Loucy (cell line): ENCODE data around the gene NTPCR.

Source experiments
- H2AFZ ChIP-seq: fragments of 200-600 bp; sonication (generic); 2 replicates; pipeline ENCODE4 v1.6.0; 2016; ENCODE audit warnings: antibody characterized with exemption, mild to moderate bottlenecking, low read length, moderate library complexity
- H3F3A ChIP-seq: fragments of 200-600 bp; 2 replicates; pipeline ENCODE4 v1.6.0; 2016; ENCODE audit warnings: antibody characterized with exemption, low read depth, mild to moderate bottlenecking
- H3K27me3 ChIP-seq: fragments of 200-600 bp; sonication (generic); 2 replicates; pipeline ENCODE4 v1.6.1; 2014; ENCODE audit warnings: low read length, mild to moderate bottlenecking; ENCODE audit not compliant: insufficient read depth, poor library complexity, severe bottlenecking
- H3K36me3 ChIP-seq: fragments of 200-600 bp; sonication (generic); 2 replicates; pipeline ENCODE4 v1.6.1; 2016; ENCODE audit warnings: low read length; ENCODE audit not compliant: insufficient read depth
- H3K4me1 ChIP-seq: fragments of 200-600 bp; sonication (generic); 2 replicates; pipeline ENCODE4 v1.5.1; 2014; ENCODE audit warnings: low read length, mild to moderate bottlenecking; ENCODE audit not compliant: insufficient read depth, poor library complexity, severe bottlenecking
- H3K4me2 ChIP-seq: fragments of 200-600 bp; sonication (generic); 2 replicates; pipeline ENCODE4 v1.6.0; 2014; ENCODE audit warnings: antibody characterized with exemption, low read length, low read depth, mild to moderate bottlenecking; ENCODE audit not compliant: poor library complexity, severe bottlenecking
- H3K4me3 ChIP-seq: fragments of 200-600 bp; sonication (generic); 2 replicates; pipeline ENCODE4 v1.5.1; 2014; ENCODE audit warnings: low read length, mild to moderate bottlenecking, mixed read lengths; ENCODE audit not compliant: poor library complexity, severe bottlenecking
- H3K79me2 ChIP-seq: fragments of 200-600 bp; sonication (generic); 2 replicates; pipeline ENCODE4 v1.6.1; 2014; ENCODE audit warnings: low read length; ENCODE audit not compliant: insufficient read depth
- H3K9ac ChIP-seq: fragments of 200-600 bp; sonication (generic); 2 replicates; pipeline ENCODE4 v1.6.0; 2014; ENCODE audit warnings: mild to moderate bottlenecking, low read depth, low read length, moderate library complexity; ENCODE audit not compliant: poor library complexity, severe bottlenecking
- H3K9me2 ChIP-seq: fragments of 200-600 bp; sonication (generic); replicated peaks from 2 replicates; pipeline ENCODE4 v1.6.1; 2016; ENCODE audit warnings: low read depth, low read length, mixed read lengths
- H3K9me3 ChIP-seq: fragments of 200-600 bp; sonication (generic); 2 replicates; pipeline ENCODE4 v1.6.1; 2014; ENCODE audit warnings: mild to moderate bottlenecking, antibody characterized with exemption, low read length, low read depth; ENCODE audit not compliant: insufficient read depth
- H4K20me1 ChIP-seq: fragments of 200-600 bp; sonication (generic); 2 replicates; pipeline ENCODE4 v1.6.0; 2014; ENCODE audit warnings: antibody characterized with exemption, low read length, mild to moderate bottlenecking; ENCODE audit not compliant: insufficient read depth, poor library complexity, severe bottlenecking
- EZH2phosphoT487 ChIP-seq: fragments of 200-600 bp; IDR thresholded peaks from 2 replicates; pipeline ENCODE4 v1.6.1; 2018; ENCODE audit warnings: antibody characterized with exemption, mild to moderate bottlenecking, moderate library complexity, borderline replicate concordance
- TF ChIP-seq, protein P1 (sequence below): fragments of 200-600 bp; sonication (generic); conservative IDR thresholded peaks from 2 replicates; pipeline ENCODE4 v1.5.1; 2014; ENCODE audit warnings: mild to moderate bottlenecking, antibody characterized with exemption, low read length

The NTPCR gene

DNA sequence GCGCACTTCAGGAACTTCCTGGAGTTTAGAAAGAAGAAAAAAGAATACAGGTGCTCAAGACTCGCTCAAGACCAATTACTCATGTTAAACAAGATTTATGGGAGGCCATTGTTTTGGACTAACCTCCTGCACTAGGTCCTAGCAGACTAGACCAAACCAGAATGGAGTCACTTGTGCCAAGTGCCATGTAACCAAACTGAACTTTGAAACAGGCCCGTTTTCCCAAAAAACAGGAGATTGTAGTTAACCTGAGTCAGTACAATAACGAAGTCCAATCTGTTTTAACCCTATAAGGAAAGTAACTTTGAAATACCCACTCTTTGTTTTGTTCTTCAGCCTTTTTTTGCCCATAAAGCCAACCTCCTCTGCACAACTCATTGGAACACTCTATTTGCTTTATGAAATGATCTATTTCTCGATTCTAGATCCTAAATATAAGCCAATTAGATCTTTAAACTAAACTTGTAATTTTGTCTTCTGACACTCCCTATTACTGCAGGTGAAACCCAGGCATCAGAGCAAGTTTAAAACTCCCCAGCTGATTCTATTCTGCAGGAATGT is 695 bp upstream of the NTPCR start:
- Histone ChIP-seq H3K9ac (peak overlapping the region; percentile 90), H3K4me2 (peak overlapping the region; percentile 93), H3K79me2 (peaks cover 45% of the 10 kb centered on the region), H3K9me2 (no peaks in the 10 kb centered on the region), H3F3A (no peaks in the 10 kb centered on the region), H3K27me3 (no peaks in the 10 kb centered on the region), H4K20me1 (peaks cover 3% of the 10 kb centered on the region), H3K36me3 (no peaks in the 10 kb centered on the region), H3K9me3 (no peaks in the 10 kb centered on the region), H3K4me3 (peak overlapping the region; percentile 78), H2AFZ (peak overlapping the region; percentile 44; the same call in 1 of the 2 replicates), H3K4me1 (peaks cover 44% of the 10 kb centered on the region)
- TF ChIP-seq, protein P1, sequence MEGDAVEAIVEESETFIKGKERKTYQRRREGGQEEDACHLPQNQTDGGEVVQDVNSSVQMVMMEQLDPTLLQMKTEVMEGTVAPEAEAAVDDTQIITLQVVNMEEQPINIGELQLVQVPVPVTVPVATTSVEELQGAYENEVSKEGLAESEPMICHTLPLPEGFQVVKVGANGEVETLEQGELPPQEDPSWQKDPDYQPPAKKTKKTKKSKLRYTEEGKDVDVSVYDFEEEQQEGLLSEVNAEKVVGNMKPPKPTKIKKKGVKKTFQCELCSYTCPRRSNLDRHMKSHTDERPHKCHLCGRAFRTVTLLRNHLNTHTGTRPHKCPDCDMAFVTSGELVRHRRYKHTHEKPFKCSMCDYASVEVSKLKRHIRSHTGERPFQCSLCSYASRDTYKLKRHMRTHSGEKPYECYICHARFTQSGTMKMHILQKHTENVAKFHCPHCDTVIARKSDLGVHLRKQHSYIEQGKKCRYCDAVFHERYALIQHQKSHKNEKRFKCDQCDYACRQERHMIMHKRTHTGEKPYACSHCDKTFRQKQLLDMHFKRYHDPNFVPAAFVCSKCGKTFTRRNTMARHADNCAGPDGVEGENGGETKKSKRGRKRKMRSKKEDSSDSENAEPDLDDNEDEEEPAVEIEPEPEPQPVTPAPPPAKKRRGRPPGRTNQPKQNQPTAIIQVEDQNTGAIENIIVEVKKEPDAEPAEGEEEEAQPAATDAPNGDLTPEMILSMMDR: no peak
- no peak for TF ChIP-seq EZH2phosphoT487

DNA sequence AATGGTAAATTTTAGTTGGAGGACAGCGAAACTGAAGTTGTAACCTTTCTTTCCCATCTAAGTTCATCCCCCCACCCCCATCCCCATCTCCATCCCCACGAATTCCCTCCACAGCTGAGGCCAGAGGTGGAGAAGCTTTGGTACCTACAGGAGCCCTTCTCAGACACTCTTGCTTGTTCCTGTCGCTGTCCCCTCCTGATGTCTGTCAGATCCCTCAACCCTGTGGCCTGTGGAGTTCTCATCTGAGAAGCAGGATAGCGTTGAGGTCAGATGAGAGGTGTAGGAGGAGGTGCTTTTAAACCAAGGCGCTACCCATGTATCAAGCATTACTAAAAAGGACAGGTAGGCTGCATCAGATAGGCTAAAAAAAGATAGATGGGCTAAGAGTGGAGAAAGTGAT is 769 bp downstream of the NTPCR start:
- H2AFZ ChIP-seq: no peak overlapping the region
- no peaks in the 10 kb centered on the region for H3F3A ChIP-seq
- no peaks in the 10 kb centered on the region for H3K27me3 ChIP-seq
- H3K4me1 ChIP-seq: peaks cover 48% of the 10 kb centered on the region
- peak overlapping the region; percentile 90 for H3K9ac ChIP-seq
- H3K9me3 ChIP-seq: no peaks in the 10 kb centered on the region
- H3K4me3 ChIP-seq: peak overlapping the region; percentile 78
- H3K79me2 ChIP-seq: peaks cover 51% of the 10 kb centered on the region
- TF ChIP-seq EZH2phosphoT487: no peak
- TF ChIP-seq, protein P1: no peak
- no peaks in the 10 kb centered on the region; the same call in 1 of the 2 replicates for H3K36me3 ChIP-seq
- H4K20me1 ChIP-seq: peaks cover 3% of the 10 kb centered on the region
- peak overlapping the region; percentile 93 for H3K4me2 ChIP-seq
- no peaks in the 10 kb centered on the region for H3K9me2 ChIP-seq

DNA sequence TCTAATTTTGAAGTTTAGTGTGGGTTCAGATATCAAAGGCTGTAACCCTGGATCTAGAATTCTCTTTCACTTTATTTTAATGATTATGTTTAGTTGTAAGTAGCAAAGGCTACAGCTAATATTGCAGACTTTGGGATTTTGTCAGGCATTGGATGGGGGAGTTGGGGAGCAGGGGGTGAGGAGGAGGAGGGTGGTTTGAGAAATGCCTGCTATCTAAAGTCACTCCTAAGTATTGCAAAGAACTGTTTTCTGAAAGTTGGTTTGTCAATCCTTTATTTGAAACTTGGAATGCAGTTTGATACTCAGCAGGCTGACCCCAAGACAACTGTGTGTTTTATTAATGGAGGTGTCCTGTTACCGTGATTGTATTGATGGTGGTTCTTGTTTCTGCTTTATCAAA is 1.2 kb downstream of the NTPCR start:
- Histone ChIP-seq H3K79me2 (peaks cover 51% of the 10 kb centered on the region), H3K4me2 (peak overlapping the region; percentile 93), H4K20me1 (peaks cover 3% of the 10 kb centered on the region), H3K4me1 (peaks cover 51% of the 10 kb centered on the region), H3K9ac (peak overlapping the region; percentile 90), H3K9me3 (no peaks in the 10 kb centered on the region), H3K27me3 (no peaks in the 10 kb centered on the region), H2AFZ (no peak overlapping the region), H3K4me3 (peak overlapping the region; percentile 78), H3K9me2 (no peaks in the 10 kb centered on the region), H3F3A (no peaks in the 10 kb centered on the region), H3K36me3 (no peaks in the 10 kb centered on the region; the same call in 1 of the 2 replicates)
- TF ChIP-seq, protein P1: no peak
- TF ChIP-seq EZH2phosphoT487: no peak
